ENCODE results near the gene CDCA5. TPM values are rescaled to one million over a fixed set of nuclear protein-coding genes. Genes with fewer than 3 reads are reported as not detected.

CDCA5 gene, protein sequence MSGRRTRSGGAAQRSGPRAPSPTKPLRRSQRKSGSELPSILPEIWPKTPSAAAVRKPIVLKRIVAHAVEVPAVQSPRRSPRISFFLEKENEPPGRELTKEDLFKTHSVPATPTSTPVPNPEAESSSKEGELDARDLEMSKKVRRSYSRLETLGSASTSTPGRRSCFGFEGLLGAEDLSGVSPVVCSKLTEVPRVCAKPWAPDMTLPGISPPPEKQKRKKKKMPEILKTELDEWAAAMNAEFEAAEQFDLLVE
- total RNA-seq, result 20.7 and 21.8 TPM in 2 replicates

GRCh38 chr11:65083834-65084597 is at the start of gene CDCA5, which contains the start of gene ZFPL1:
CDCA5 (minus strand) TSS chr11:65084040; CDS start chr11:65083978, 62 bp downstream.
ZFPL1 (plus strand) TSS chr11:65084222; CDS start chr11:65084699, 477 bp downstream.

GRCh38 chr11:65121865-65122696 is 38.2 kb upstream of the CDCA5 start, which contains the start of the genes FAU and MRPL49:
FAU (minus strand) TSS chr11:65122134; CDS start chr11:65121813, 321 bp downstream.
MRPL49 (plus strand) TSS chr11:65122321; CDS start chr11:65122347, 26 bp downstream.

GRCh38 chr11:65117206-65118096 is 33.6 kb upstream of the CDCA5 start, which contains the start of gene ZNHIT2:
ZNHIT2 (minus strand) TSS chr11:65117701; CDS start chr11:65117653, 48 bp downstream.

DNA sequence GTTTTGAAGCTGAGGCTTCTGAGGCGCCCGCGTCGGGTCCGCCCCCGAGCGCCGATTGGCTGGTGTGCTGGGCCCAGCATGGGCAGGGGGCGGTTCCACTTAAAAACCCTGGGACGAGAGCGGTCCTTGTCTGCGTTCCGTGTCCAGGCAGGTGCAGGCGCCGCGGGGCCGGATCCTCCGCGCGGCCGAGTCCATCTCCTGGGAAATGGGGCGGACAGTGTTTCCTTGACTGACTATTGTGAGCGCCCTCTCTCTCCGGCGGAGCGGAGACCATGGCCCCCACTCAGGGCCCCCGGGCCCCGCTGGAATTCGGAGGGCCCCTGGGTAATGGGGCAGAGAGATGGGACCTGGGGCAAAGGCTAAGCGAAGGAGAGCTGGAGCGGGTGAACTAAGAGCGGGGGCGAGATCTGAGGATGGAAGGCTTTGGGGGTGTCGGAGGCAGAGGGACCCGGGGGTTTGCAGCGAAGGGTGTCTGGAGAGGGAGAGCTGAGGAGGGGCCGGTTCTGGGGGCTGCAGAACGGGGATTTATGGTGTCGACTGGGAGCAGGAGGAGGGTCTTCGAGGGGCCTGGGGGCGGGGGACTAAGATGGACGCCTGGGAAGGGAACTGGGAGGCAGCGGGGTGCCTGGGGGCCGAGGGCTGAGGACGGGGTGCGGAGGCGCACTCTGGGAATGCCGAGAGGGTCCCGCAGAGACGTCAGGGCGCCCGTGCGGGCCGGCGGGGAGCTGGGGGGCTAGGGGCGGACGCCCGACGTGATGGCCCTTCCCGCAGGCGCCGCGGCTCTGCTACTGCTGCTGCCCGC is 28.1 kb upstream of the CDCA5 start, which contains the start of gene TM7SF2:
Gene TM7SF2, plus strand, starts transcription at position 129 of the 802 bp plus-strand sequence. Its CDS starts 144 bp downstream, at position 273.

GRCh38 chr11:65095974-65096806 is 12.3 kb upstream of the CDCA5 start, which contains the start of gene VPS51:
VPS51 (plus strand) TSS chr11:65096214; CDS start chr11:65096251, 37 bp downstream.

DNA sequence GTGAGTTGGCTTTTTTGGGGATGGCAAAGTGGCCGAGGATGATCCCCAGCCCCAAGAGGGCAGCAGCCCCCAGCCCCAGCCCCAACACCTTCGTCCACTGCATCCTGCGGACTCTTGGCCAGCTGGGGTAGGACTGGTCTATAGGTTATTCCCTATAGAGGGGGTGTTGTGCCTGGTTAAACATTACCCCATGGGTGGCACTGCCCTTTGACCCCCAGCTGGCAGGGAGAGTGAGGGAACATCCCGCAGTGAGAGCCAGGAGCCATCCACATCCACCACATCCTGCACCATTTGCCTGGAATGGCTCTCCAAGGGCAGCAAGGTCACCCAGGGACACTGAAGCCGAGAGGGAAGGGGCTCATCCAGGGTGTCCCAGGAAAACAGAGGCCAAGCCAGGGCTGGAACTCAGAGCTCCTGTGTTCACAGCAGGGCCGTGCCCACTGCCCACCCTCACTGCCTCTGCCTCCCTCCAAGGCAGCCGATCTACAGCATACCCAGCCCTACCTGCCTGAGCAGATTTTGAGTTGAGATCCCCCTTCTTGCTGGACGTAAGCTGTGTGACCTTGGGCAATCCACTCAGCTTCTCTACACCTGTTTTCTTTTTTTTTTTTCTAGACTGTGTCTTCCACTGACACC is 25.3 kb downstream of the CDCA5 start, which contains the start of gene NAALADL1:
Gene NAALADL1, minus strand, starts transcription at position 135 of the 636 bp plus-strand sequence. Its CDS starts 32 bp downstream, at position 103.

GRCh38 chr11:65040847-65041622 is 42.8 kb downstream of the CDCA5 start, which contains the start of gene SAC3D1:
SAC3D1 (plus strand) TSS chr11:65041210; CDS start chr11:65041293, 83 bp downstream.

Other genes with a start within 250 kb of the CDCA5 start
- gene CDC42BPG, start 239.4 kb downstream of the CDCA5 start, total RNA-seq, result 0.33 and 0.49 TPM in 2 replicates
- 84.5 and 91.1 TPM in 2 replicates for gene EHD1, start 205.4 kb downstream of the CDCA5 start, total RNA-seq
- gene ATG2A, start 166.8 kb downstream of the CDCA5 start, total RNA-seq, result 22.2 and 27.4 TPM in 2 replicates
- 23.6 and 27.2 TPM in 2 replicates for gene PPP2R5B, start 159.4 kb downstream of the CDCA5 start, total RNA-seq
- gene GPHA2, start 148.1 kb downstream of the CDCA5 start, total RNA-seq, result not detected in 2 replicates
- not detected in 2 replicates for gene MAJIN, start 111.9 kb downstream of the CDCA5 start, total RNA-seq
- gene BATF2, start 87.1 kb downstream of the CDCA5 start, total RNA-seq, result 4.4 and 7.9 TPM in 2 replicates
- 167 and 184 TPM in 2 replicates for gene ARL2, start 69.9 kb downstream of the CDCA5 start, total RNA-seq
- 17.1 and 17.3 TPM in 2 replicates for gene SNX15, start 56.6 kb downstream of the CDCA5 start, total RNA-seq
- 28.0 and 37.5 TPM in 2 replicates for gene SAC3D1, start 42.8 kb downstream of the CDCA5 start, total RNA-seq
- 6.2 and 18.9 TPM in 2 replicates for gene NAALADL1, start 25.5 kb downstream of the CDCA5 start, total RNA-seq
- 49.2 and 62.0 TPM in 2 replicates for gene ZFPL1, start 182 bp upstream of the CDCA5 start, total RNA-seq
- 259 and 334 TPM in 2 replicates for gene VPS51, start 12.2 kb upstream of the CDCA5 start, total RNA-seq
- 8.5 and 17.0 TPM in 2 replicates for gene TM7SF2, start 27.8 kb upstream of the CDCA5 start, total RNA-seq
- gene ZNHIT2, start 33.7 kb upstream of the CDCA5 start, total RNA-seq, result 12.4 and 15.7 TPM in 2 replicates
- gene FAU, start 38.1 kb upstream of the CDCA5 start, total RNA-seq, result 504 and 675 TPM in 2 replicates
- gene MRPL49, start 38.3 kb upstream of the CDCA5 start, total RNA-seq, result 64.6 and 81.9 TPM in 2 replicates
- gene SYVN1, start 50.5 kb upstream of the CDCA5 start, total RNA-seq, result 14.9 and 17.2 TPM in 2 replicates
- not detected in 2 replicates for gene SPDYC, start 86.2 kb upstream of the CDCA5 start, total RNA-seq
- 243 and 266 TPM in 2 replicates for gene CAPN1, start 97.9 kb upstream of the CDCA5 start, total RNA-seq
- 11.4 and 19.0 TPM in 2 replicates for gene POLA2, start 177.9 kb upstream of the CDCA5 start, total RNA-seq
- 38.5 and 40.8 TPM in 2 replicates for gene CDC42EP2, start 230.8 kb upstream of the CDCA5 start, total RNA-seq
- gene DPF2, start 249.8 kb upstream of the CDCA5 start, total RNA-seq, result 37.3 and 38.1 TPM in 2 replicates